ENCODE results near the gene HTT-AS.

HTT-AS gene

DNA sequence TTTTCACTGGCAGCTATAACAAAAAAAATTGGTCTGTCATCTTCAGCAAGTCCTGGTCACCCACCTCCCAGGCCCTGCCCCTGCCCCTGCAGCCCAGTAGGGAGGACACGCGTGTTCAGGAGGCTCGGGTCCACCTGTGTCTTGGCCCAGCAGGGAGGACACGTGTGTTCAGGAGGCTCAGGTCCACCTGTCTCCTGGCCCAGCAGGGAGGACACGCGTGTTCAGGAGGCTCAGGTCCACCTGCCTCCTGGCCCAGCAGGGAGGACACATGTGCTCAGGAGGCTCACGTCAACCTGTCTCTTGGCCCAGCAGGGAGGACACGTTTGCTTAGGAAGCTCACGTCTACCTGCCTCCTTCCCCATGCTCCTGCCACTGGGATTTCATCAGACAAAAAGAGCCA, 44.9 kb downstream of the HTT-AS start:
- Histone ChIP-seq H3K36me3 (replicated peaks) (no peaks in the 10 kb centered on the region), H3K4me3 (ENCODE audit: low read depth, low read length) (no peak overlapping the region), H3K27me3 (replicated peaks) (no peaks in the 10 kb centered on the region), H3K27ac (no peak overlapping the region)
- TF ChIP-seq, protein P1, sequence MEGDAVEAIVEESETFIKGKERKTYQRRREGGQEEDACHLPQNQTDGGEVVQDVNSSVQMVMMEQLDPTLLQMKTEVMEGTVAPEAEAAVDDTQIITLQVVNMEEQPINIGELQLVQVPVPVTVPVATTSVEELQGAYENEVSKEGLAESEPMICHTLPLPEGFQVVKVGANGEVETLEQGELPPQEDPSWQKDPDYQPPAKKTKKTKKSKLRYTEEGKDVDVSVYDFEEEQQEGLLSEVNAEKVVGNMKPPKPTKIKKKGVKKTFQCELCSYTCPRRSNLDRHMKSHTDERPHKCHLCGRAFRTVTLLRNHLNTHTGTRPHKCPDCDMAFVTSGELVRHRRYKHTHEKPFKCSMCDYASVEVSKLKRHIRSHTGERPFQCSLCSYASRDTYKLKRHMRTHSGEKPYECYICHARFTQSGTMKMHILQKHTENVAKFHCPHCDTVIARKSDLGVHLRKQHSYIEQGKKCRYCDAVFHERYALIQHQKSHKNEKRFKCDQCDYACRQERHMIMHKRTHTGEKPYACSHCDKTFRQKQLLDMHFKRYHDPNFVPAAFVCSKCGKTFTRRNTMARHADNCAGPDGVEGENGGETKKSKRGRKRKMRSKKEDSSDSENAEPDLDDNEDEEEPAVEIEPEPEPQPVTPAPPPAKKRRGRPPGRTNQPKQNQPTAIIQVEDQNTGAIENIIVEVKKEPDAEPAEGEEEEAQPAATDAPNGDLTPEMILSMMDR (IDR thresholded peaks at IDR 0.05; ENCODE audit: low read depth, low read length, missing control alignments), result no peak
- in situ Hi-C loops (cut with HindIII; ENCODE audit: low pct_ligation_motif_present, low sequenced_read_pairs), result no loop called here
- no peak for DNase-seq

- H3K36me3 ChIP-seq (replicated peaks), result no peaks in the 10 kb centered on the region
- no peak for DNase-seq
- H3K27me3 ChIP-seq (replicated peaks), result no peaks in the 10 kb centered on the region
- no peak overlapping the region for H3K27ac ChIP-seq
- in situ Hi-C loops (cut with HindIII; ENCODE audit: low pct_ligation_motif_present, low sequenced_read_pairs), result no loop called here
- TF ChIP-seq, protein P1 (IDR thresholded peaks at IDR 0.05; ENCODE audit: low read depth, low read length, missing control alignments), result no peak
- H3K4me3 ChIP-seq (ENCODE audit: low read depth, low read length), result no peak overlapping the region
Measured at GRCh38 chr4:3026540-3026939, 47.8 kb downstream of the HTT-AS start.

- DNase-seq, result no peak
- no peaks in the 10 kb centered on the region for H3K36me3 ChIP-seq (replicated peaks)
- in situ Hi-C loops (cut with HindIII; ENCODE audit: low pct_ligation_motif_present, low sequenced_read_pairs), result no loop called here
- no peaks in the 10 kb centered on the region for H3K27me3 ChIP-seq (replicated peaks)
- H3K4me3 ChIP-seq (ENCODE audit: low read depth, low read length), result no peak overlapping the region
- TF ChIP-seq, protein P1 (IDR thresholded peaks at IDR 0.05; ENCODE audit: low read depth, low read length, missing control alignments), result no peak
- H3K27ac ChIP-seq, result no peak overlapping the region
Measured at GRCh38 chr4:3025881-3026280, 48.5 kb downstream of the HTT-AS start.

DNA sequence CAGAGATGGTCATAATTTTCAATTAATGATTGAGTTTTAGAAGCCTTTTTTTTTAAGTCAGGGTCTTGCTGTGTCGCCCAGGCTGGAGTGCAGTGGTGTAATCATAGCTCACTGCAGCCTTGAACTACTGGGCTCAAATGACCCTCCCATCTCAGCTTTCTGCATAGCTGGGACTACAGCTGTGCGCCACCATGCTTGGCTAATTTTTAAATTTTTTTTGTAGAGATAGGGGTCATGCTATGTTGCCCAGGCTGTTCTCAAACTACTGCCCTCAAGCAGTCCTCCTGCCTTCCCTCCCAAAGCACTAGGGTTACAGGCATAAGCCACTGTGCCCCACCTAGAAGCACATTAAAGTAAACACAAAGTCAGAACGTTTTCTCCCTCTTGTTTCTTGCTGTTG, 51.7 kb downstream of the HTT-AS start:
- DNase-seq, result no peak
- Histone ChIP-seq H3K27ac (no peak overlapping the region), H3K27me3 (replicated peaks) (no peaks in the 10 kb centered on the region), H3K36me3 (replicated peaks) (no peaks in the 10 kb centered on the region), H3K4me3 (ENCODE audit: low read depth, low read length) (no peak overlapping the region)
- TF ChIP-seq, protein P1 (IDR thresholded peaks at IDR 0.05; ENCODE audit: low read depth, low read length, missing control alignments), result no peak
- in situ Hi-C loops (cut with HindIII; ENCODE audit: low pct_ligation_motif_present, low sequenced_read_pairs), result no loop called here

DNA sequence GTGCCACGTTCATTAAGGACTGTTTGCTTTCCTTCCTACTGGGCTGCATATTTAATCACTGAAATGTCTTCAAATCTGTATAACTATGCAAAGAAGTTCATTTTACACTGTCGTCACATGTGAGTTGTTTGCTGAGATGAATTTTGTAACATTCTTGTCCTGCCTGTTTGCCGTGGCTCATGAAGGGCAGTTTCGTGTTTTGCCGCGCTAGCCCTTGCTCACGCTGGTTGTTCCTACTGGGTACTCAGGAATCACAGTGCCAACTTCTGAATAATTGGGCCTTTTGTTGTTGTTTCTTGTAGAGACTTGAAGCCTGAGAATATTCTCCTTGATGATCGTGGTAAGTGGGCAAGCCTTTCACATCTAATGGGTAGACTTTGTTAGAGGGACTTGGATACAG, 52.2 kb downstream of the HTT-AS start:
- Histone ChIP-seq H3K27me3 (replicated peaks) (no peaks in the 10 kb centered on the region), H3K4me3 (ENCODE audit: low read depth, low read length) (no peak overlapping the region), H3K27ac (no peak overlapping the region), H3K36me3 (replicated peaks) (no peaks in the 10 kb centered on the region)
- TF ChIP-seq, protein P1 (IDR thresholded peaks at IDR 0.05; ENCODE audit: low read depth, low read length, missing control alignments), result no peak
- no peak for DNase-seq
- in situ Hi-C loops (cut with HindIII; ENCODE audit: low pct_ligation_motif_present, low sequenced_read_pairs), result no loop called here

DNA sequence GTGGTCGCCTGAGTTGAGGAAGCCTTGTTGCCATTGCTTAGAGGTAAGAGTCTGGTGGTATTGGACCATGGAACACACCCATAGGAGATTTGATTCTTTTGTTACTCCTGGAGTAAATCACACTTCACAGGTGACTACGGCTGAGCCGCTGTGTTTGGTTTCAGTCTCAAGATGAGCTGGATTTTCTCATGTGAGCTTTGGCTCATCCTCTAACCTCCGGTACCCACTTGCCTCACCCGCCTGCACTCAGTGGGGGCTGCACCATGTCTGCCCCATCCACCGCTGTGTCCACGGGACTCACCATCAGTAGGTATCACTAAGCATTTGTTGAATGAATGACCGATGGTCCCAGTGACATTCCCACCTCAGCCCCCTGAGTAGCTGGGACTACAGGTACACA, 52.7 kb downstream of the HTT-AS start:
- TF ChIP-seq, protein P1 (IDR thresholded peaks at IDR 0.05; ENCODE audit: low read depth, low read length, missing control alignments), result no peak
- DNase-seq, result no peak
- in situ Hi-C loops (cut with HindIII; ENCODE audit: low pct_ligation_motif_present, low sequenced_read_pairs), result no loop called here
- H3K36me3 ChIP-seq (replicated peaks), result no peaks in the 10 kb centered on the region
- no peak overlapping the region for H3K4me3 ChIP-seq (ENCODE audit: low read depth, low read length)
- no peaks in the 10 kb centered on the region for H3K27me3 ChIP-seq (replicated peaks)
- H3K27ac ChIP-seq, result no peak overlapping the region

Measured in brain microvascular endothelial cell (primary cell).